Stromal cell of bone marrow (primary cell): Measurements from ENCODE around the gene SIGLEC10.
A peak's percentile ranks its signal among the peaks of the same experiment; 100 is the strongest.

Experiments used
- DNase-seq: peaks from one replicate; pipeline ENCODE4 v3.0.0-alpha.2; 2012; ENCODE audit warnings: low read depth

SIGLEC10 gene

GRCh38 chr19:51394050-51394836, 23.2 kb downstream of the SIGLEC10 start:
- peak; percentile 99 for DNase-seq

DNA sequence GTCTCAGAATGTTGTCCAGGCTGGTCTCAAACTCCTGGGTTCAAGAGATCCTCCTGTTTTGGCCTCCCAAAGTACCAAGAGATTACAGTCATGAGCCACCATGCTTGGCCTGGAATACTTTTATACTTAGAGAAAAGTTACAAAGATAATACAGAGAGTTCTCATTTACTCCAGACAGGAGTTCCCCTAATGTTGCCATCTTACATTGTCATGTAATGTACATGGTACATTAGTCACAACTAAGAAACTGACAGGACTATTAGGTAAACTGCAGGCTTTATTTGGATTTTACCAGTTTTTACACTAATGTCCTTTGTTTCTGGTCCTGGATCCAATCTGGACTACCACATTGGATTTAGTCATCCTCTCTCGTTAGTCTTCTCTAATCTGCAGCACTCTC, 24.7 kb downstream of the SIGLEC10 start:
- DNase-seq, result no peak

- DNase-seq, result no peak
Measured at GRCh38 chr19:51391073-51391611, 26.3 kb downstream of the SIGLEC10 start.

DNA sequence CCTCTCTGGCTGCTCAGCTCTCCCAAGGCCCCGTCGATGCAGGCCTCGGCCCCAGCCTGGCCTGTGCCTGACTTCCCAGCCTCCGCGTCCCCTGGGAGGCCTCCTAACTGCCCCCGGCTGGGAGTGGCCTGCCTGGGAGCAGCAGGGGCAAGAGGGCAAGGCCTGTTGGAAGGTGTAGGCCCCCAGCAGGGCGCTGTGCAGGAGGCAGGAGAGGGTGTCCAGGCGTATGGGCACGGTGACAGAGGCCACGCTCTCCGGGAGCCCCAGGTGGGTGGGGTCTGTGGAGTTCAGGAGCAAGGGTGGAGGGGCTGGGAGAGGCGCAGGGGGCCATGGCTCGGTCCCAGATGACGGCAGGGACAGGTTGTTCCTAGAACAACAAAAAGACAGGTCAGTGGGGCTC, 28.3 kb downstream of the SIGLEC10 start:
- no peak for DNase-seq

GRCh38 chr19:51387924-51388389, 29.5 kb downstream of the SIGLEC10 start, which contains the start of gene LIM2:
TSS of gene LIM2 (minus strand) at chr19:51387974. CDS start at chr19:51387443, 531 bp downstream.
- no peak for DNase-seq

GRCh38 chr19:51386882-51387520, 30.4 kb downstream of the SIGLEC10 start:
- DNase-seq, result no peak

DNA sequence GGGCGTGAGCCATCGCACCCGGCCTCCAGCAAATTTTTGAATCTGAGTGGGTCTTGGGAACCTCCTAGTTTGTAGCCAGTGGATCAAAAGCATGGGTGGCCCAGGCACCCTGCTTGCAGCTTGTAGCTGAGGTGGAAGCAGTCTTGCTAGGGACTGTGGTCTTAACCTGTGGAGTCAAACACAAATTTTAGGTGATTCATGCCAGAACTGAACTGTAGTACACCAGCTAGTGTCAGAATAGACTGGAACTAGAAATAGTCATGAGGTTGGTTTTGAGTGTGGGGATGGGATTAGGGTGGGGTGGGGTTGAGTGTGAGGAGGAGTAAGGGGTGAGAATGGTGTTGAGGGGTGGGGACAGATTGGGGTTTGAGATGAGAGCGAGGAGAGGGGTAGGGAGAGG, 35.4 kb downstream of the SIGLEC10 start:
- DNase-seq, result no peak

- DNase-seq, result no peak
Measured at GRCh38 chr19:51380379-51380778, 37.1 kb downstream of the SIGLEC10 start.

GRCh38 chr19:51377422-51377821, 40.0 kb downstream of the SIGLEC10 start:
- DNase-seq, result no peak

- no peak for DNase-seq
Measured at GRCh38 chr19:51375504-51376221, 41.8 kb downstream of the SIGLEC10 start.

DNA sequence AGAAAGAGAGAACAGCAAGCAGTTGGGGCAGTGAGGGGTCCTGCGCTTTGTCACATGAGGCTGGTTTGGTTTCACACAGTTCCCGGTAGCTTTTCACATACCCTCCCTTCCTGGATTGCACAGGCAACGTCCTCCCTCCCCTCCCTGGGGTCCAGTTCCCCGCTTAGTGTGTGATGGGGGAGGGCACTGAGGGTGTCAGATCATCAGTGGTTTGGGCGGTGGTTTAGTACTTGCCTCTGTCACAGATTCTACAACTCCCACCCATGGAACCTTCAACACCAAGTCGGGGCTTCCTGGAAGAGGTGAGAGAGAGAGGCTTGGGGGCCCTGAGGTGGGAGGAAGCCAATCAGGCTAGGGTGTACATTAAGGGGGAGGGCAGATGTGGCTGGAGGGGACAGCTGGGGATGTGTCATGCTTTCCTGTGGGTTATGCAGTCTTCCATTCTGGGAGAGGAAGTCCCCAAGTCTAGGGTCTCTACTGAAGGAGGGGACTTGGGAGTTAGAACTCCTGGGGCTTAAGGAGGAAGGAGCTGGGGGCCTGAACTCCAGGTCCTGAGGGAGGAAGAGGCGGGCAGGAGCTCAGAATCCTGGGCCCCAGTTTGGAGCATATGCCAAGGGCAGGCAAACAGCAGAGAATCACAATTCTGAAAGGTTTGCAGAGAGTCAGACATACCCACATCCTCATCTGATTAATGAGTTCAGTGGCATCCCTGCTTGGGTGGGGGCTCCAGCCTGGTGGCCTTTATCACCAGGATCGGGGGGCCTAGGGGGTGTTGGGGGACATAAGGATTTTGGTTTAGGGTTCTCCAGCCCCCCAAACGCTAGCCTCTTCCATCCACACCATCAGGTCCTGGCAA, 44.6 kb downstream of the SIGLEC10 start, which contains the start of gene NKG7:
Gene NKG7 (minus strand): TSS at position 6 of the 856 bp plus-strand sequence. CDS start 119 bp downstream, outside the sequence.
- DNase-seq, result no peak

DNA sequence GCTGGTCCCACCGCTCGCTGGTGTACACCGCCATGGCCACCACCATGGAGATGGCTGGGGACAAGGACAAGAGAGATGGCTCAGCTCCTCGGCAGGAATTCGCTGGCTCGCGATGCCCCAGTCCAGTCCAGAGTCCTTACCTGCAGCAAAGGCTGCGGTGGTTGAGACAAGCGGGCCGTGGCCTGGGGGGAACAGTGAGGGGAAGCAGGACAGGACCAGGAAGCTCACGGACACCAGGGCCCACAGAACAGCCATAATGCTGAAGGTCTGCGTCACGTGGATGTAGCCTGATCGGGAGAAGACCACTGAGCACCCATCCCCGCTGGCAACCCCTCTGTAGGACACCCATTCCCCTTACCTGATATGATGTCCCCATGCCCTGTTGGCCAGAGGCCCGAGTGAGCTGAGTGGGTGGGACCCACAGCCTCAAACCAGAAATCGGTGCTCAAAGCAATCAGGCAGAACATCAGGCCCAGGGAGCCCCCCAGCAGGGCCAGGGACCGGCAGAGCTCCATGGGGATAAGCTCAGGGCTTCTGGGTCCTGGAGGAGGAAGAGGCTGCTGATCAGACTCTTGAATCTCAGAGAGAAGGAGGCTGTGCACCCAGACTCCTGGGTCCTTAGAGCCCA, 45.3 kb downstream of the SIGLEC10 start:
- DNase-seq, result no peak

- no peak for DNase-seq
Measured at GRCh38 chr19:51371186-51371690, 46.2 kb downstream of the SIGLEC10 start.

DNA sequence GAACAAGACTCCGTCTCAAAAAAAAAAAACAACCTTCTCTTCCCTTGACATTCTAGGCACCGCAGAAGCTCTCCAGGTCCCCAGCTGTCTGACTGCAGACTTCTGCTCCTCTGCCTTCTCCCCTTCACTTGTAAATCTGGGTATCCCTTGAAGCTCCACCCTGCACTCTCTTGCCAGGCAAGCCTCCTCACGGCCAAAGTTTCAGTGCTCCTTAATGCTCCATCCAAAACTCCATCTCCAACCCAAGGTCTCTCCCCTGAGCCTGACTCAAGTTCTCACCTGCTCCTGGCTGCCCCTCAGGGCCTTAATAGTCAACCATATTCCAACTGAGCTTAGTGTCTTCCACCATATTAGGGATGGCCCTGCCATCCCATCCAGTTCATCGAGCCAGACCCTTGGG, 47.2 kb downstream of the SIGLEC10 start:
- no peak for DNase-seq

- no peak for DNase-seq
Measured at GRCh38 chr19:51368366-51369282, 48.8 kb downstream of the SIGLEC10 start, which contains the start of gene CLDND2. TSS of gene CLDND2 (minus strand) at chr19:51369003. CDS start at chr19:51368577, 426 bp downstream.

DNA sequence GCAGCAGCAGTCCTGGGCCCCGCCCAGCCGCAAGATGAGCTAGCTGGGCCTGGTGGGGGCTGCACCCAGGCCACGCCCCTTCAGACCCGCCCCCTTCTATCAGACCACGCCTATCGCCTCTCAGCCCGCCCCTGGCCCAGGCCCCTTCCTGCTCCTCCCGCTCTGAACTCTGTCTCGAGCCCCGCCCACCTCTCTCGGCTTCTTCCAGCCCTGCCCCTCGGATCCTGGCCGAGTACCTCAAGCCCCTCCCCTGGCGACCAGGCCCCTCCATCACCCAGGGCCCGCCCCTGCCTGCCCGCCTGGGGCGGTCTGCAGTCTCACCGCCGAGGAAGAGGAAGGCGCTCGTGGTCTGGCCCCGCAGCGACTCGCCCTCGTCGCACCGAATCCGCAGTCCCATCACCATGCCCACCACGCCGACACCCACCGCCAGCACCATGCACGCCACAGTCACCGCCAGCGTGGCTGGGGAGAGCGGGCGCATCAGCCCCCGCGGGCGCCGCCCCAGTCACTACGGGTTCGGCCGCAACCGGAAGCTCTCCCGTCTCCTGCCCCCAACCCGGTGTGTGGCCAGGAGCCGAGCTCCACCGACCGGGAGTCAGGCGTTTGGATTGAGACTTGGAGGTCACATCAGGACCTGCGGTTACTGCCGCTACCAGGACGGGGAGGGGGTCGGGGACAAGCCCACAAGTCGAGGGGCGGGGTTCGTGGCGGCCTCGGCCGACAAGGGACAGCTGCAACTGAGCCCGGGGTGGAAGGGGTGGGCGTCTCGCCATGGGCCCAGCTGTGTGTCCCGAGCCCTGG, 49.7 kb downstream of the SIGLEC10 start:
- peak; percentile 96 for DNase-seq

DNA sequence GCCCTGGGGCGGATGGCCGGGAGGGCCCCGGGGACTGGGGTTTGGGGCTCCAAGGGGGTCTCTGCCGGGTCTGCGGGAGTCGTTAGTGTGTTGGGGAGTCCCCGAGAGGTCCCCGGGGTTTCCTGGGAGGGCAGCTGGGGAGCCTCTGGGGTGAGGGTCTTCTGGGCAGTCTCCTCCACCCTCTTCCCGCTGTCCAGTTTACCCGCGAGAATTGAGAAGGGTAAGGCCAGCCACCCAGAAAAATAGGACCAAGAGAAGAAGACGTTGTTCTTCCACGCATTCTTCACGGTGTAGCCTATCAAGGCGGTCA, 50.2 kb downstream of the SIGLEC10 start:
- DNase-seq, result no peak

- peak; percentile 98 for DNase-seq
Measured at GRCh38 chr19:51366389-51367254, 50.8 kb downstream of the SIGLEC10 start.
